ENCODE data around the gene CACNB4. TPM values are rescaled to one million over a fixed set of nuclear protein-coding genes. Genes with fewer than 3 reads are reported as not detected.

Gene CACNB4
- total RNA-seq, 1 experiment from 2014 or later: 2.0 TPM

DNA sequence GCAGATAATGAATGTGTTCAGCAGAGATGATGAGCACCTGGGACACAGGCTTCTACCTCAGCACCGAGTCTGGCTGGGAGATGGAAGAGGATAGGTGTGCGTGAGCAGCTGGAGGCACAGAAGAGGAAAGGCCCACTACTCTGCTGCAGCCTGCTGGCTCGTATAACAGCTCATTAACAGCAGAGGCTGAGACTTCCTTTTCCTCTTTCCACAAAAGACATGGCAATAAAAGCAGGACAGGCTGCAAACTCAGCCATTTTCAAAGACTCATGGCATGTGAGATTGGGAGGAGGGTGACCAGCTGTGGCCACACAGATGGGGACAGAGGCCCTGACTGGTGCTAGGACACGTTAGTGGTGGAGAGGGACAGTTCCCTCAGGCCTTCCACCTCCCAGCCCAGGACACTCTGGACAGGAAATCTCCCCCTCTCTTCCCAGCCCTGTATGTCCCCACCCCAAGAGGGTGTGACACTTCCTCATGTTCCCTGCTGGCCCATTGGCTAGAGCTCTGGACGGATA, 60.3 kb downstream of the CACNB4 start:
- ChIA-PET CTCF (interaction anchor here (1.1 kb wide), 1 partner anchor 13 kb away, joined by 6 read pairs; no protein-coding TSS in a partner anchor), RAD21 (ENCODE audit: low non-redundant PET in 1 of 2, low total read pairs in 2 of 2, uncharacterized antibody in 2 of 2, unreplicated experiment in 2 of 2) (no interaction called here), POLR2A (no interaction called here)
- H3K27me3 ChIP-seq (ENCODE audit: insufficient read depth, low read length): no peaks in the 10 kb centered on the region
- TF ChIP-seq POLR2AphosphoS5 (IDR thresholded peaks at IDR 0.05; ENCODE audit: low read depth, low read length): no peak
- TF ChIP-seq, protein P1, sequence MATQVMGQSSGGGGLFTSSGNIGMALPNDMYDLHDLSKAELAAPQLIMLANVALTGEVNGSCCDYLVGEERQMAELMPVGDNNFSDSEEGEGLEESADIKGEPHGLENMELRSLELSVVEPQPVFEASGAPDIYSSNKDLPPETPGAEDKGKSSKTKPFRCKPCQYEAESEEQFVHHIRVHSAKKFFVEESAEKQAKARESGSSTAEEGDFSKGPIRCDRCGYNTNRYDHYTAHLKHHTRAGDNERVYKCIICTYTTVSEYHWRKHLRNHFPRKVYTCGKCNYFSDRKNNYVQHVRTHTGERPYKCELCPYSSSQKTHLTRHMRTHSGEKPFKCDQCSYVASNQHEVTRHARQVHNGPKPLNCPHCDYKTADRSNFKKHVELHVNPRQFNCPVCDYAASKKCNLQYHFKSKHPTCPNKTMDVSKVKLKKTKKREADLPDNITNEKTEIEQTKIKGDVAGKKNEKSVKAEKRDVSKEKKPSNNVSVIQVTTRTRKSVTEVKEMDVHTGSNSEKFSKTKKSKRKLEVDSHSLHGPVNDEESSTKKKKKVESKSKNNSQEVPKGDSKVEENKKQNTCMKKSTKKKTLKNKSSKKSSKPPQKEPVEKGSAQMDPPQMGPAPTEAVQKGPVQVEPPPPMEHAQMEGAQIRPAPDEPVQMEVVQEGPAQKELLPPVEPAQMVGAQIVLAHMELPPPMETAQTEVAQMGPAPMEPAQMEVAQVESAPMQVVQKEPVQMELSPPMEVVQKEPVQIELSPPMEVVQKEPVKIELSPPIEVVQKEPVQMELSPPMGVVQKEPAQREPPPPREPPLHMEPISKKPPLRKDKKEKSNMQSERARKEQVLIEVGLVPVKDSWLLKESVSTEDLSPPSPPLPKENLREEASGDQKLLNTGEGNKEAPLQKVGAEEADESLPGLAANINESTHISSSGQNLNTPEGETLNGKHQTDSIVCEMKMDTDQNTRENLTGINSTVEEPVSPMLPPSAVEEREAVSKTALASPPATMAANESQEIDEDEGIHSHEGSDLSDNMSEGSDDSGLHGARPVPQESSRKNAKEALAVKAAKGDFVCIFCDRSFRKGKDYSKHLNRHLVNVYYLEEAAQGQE (IDR thresholded peaks at IDR 0.05; ENCODE audit: low read depth): no peak
- TF ChIP-seq SIN3A (IDR thresholded peaks at IDR 0.05; ENCODE audit: low read depth): no peak
- no peak for TF ChIP-seq SRF (IDR thresholded peaks at IDR 0.05; ENCODE audit: low read depth)
- TF ChIP-seq JUND (IDR thresholded peaks at IDR 0.05): no peak
- TF ChIP-seq ZNF274 (IDR thresholded peaks at IDR 0.05; ENCODE audit: low read depth, low read length): no peak
- TF ChIP-seq, protein P2, sequence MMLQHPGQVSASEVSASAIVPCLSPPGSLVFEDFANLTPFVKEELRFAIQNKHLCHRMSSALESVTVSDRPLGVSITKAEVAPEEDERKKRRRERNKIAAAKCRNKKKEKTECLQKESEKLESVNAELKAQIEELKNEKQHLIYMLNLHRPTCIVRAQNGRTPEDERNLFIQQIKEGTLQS (IDR thresholded peaks at IDR 0.05): no peak
- TF ChIP-seq EZH2phosphoT487 (IDR thresholded peaks at IDR 0.05; ENCODE audit: borderline replicate concordance): no peak
- TF ChIP-seq ELF1 (IDR thresholded peaks at IDR 0.05; ENCODE audit: borderline replicate concordance, low read depth): no peak
- TF ChIP-seq YY1 (IDR thresholded peaks at IDR 0.05; ENCODE audit: extremely low read depth, insufficient replicate concordance, low read depth, low read length): no peak
- TF ChIP-seq, protein P3, sequence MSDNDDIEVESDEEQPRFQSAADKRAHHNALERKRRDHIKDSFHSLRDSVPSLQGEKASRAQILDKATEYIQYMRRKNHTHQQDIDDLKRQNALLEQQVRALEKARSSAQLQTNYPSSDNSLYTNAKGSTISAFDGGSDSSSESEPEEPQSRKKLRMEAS (IDR thresholded peaks at IDR 0.05): no peak
- no peak for TF ChIP-seq EZH2 (IDR thresholded peaks at IDR 0.05)
- TF ChIP-seq SP1 (IDR thresholded peaks at IDR 0.05; ENCODE audit: low read depth): no peak
- no peak for TF ChIP-seq CEBPB (IDR thresholded peaks at IDR 0.05; ENCODE audit: low read depth)
- no peak for TF ChIP-seq FOSL1 (IDR thresholded peaks at IDR 0.05; ENCODE audit: low read depth)
- TF ChIP-seq TCF7L2 (IDR thresholded peaks at IDR 0.05; ENCODE audit: borderline replicate concordance, extremely low read depth, insufficient read depth, insufficient read length): no peak
- TF ChIP-seq RAD21 (IDR thresholded peaks at IDR 0.05; ENCODE audit: low read depth): no peak
- no peak for TF ChIP-seq ZFX (IDR thresholded peaks at IDR 0.05)
- TF ChIP-seq EGR1 (IDR thresholded peaks at IDR 0.05; ENCODE audit: low read depth): no peak
- TF ChIP-seq, protein P4, sequence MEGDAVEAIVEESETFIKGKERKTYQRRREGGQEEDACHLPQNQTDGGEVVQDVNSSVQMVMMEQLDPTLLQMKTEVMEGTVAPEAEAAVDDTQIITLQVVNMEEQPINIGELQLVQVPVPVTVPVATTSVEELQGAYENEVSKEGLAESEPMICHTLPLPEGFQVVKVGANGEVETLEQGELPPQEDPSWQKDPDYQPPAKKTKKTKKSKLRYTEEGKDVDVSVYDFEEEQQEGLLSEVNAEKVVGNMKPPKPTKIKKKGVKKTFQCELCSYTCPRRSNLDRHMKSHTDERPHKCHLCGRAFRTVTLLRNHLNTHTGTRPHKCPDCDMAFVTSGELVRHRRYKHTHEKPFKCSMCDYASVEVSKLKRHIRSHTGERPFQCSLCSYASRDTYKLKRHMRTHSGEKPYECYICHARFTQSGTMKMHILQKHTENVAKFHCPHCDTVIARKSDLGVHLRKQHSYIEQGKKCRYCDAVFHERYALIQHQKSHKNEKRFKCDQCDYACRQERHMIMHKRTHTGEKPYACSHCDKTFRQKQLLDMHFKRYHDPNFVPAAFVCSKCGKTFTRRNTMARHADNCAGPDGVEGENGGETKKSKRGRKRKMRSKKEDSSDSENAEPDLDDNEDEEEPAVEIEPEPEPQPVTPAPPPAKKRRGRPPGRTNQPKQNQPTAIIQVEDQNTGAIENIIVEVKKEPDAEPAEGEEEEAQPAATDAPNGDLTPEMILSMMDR (IDR thresholded peaks at IDR 0.05 in 2 of 3, conservative IDR thresholded peaks at IDR 0.05 in 1 of 3; ENCODE audit: borderline replicate concordance in 1 of 3, insufficient read depth in 1 of 3, low read depth in 2 of 3, low read length in 2 of 3): no peak
- no peaks in the 10 kb centered on the region for H3K9me2 ChIP-seq (ENCODE audit: insufficient read depth)
- ATAC-seq (no peak), DNase-seq (ENCODE audit: low read depth, low spot score) (no peak)
- intact Hi-C loops (cut with micrococcal nuclease): loop anchor here (5.0 kb wide), 1 partner anchor 704 kb away; no protein-coding TSS in a partner anchor
- no peaks in the 10 kb centered on the region for H3K4me1 ChIP-seq (ENCODE audit: control insufficient read depth in 1 of 2, insufficient read depth in 2 of 2, low read length in 2 of 2)
- no peak overlapping the region for H3K4me2 ChIP-seq (ENCODE audit: low read length)
- no peaks in the 10 kb centered on the region for H3K9me3 ChIP-seq (ENCODE audit: control insufficient read depth in 1 of 2, insufficient read depth in 1 of 2, low read depth in 1 of 2, low read length in 2 of 2)
- no peaks in the 10 kb centered on the region for H3K79me2 ChIP-seq (ENCODE audit: insufficient read depth, low read length)
- H2AFZ ChIP-seq (ENCODE audit: low read depth, low read length, poor library complexity, severe bottlenecking): no peak overlapping the region
- H3K36me3 ChIP-seq (ENCODE audit: control insufficient read depth in 1 of 2, insufficient read depth in 2 of 2, low read length in 2 of 2): no peaks in the 10 kb centered on the region
- H3K9ac ChIP-seq (ENCODE audit: low read length): no peak overlapping the region
- H4K20me1 ChIP-seq (ENCODE audit: insufficient read depth): no peaks in the 10 kb centered on the region
- H3K4me3 ChIP-seq (replicated peaks in 1 of 2; ENCODE audit: low read depth in 1 of 2, low read length in 2 of 2): no peak overlapping the region
- H3K27ac ChIP-seq (ENCODE audit: low read depth, low read length): no peak overlapping the region
- BruUV-seq (replicated peaks): no TSS peak

All from HCT116 (cell line).